Dedifferentiated amniotic fluid mesenchymal stem cell (primary cell): Measurements from ENCODE around the gene ARG2.
"Not testable (repeated sequence)": the region's sequence is repeated elsewhere in the genome, so short reads cannot be mapped to it uniquely, and the experiment has no call there.

Experiments
- DNase-seq: peaks from one replicate; pipeline ENCODE4 v3.0.0-alpha.2; 2016; ENCODE audit errors: extremely low spot score

The ARG2 gene

DNA sequence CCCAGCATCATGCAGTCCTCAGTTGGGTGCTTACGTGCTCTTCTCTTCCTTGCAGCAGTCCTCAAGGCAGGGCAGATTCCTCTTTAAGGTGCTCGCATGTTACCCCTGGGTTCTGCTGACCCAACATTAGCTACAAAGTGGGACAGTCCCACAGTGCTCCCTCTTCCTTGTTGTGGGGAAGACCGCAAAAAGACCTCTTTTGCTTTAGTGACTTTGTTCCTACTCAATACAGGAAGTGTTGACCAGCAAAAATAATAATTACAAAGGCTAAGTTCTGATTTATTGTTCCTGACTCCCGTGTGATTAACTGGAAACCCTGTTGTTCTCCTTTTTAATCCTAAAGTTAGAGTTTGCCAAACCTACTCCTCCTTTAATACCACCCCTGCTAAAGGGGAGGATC is 33.4 kb upstream of the ARG2 start:
- no peak for DNase-seq

GRCh38 chr14:67589204-67589770 is 30.4 kb upstream of the ARG2 start:
- no peak for DNase-seq

GRCh38 chr14:67593650-67594049 is 26.1 kb upstream of the ARG2 start:
- DNase-seq, result not testable (repeated sequence)

GRCh38 chr14:67595392-67595791 is 24.3 kb upstream of the ARG2 start:
- DNase-seq, result no peak

DNA sequence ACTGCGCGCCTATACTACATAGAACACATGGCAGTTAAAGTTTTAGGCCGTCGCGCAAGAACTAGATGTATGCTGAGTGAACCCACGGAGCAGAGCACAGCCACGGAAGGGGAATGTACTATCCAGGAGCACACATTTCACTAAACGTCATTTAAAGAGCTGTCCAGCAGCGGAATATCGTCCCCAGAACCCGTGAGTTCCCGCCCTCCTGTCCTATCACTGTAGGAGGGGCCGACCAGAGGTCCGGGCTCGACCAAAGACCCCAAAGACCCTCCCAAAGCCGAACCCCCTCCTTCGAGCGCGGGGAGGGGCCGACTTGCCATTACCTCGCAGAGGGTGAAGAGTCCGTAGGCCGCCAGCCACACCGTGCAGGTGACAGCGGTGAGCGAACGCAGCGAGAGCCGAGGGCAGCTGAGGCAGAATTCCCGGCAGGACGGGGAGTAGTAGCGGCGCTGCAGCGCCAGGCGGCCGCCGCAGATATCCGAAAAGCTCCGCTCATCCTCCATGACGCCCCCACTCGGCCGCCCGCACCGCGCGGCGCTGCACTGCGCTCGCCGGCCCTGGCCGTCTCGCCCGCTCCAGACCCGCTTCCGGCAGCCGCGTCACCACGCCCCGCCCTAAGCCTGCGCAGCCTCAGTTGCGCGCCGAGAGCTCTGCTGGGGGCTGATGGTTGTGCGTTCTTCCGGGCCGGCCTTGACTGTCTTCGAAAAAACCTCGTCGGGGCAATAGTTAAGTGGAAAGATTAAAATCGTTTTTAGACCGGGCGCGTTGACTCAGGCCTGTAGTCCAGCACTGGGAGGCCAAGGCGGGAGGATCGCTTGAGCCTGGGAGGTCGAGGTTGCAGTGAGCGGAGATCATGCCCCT is 19.8 kb upstream of the ARG2 start, which contains the start of gene PIGH:
TSS of gene PIGH (minus strand) at position 571 of the 864 bp plus-strand sequence. CDS start at position 506, 65 bp downstream.
- DNase-seq, result peak; percentile 78

GRCh38 chr14:67600562-67600974 is 19.2 kb upstream of the ARG2 start:
- not testable (repeated sequence) for DNase-seq

GRCh38 chr14:67602076-67602475 is 17.6 kb upstream of the ARG2 start:
- DNase-seq, result no peak

- no peak for DNase-seq
Observed at GRCh38 chr14:67602995-67603545, 16.6 kb upstream of the ARG2 start.

- no peak for DNase-seq
Observed at GRCh38 chr14:67607646-67608045, 12.1 kb upstream of the ARG2 start.

- DNase-seq, result no peak
Observed at GRCh38 chr14:67609642-67610310, 9.9 kb upstream of the ARG2 start.

DNA sequence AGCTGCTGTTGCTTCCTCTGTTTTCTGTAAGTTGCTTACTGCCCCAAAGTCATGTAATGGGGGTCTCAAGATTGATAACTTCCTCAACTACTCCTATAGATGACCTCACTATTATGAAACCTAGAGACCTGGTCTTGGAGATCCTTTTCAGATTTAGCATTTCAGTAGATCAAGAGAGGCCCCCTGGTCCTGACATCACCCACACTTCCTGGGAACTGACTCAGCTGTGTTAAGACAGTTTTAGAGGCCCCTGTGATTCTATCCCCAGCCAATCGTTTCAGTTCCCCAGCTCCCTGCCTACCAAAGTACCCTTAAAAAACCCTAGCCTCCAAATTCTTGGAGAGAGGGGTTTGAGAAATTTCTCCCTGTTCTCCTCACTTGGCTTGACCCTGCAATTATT is 9.2 kb upstream of the ARG2 start:
- no peak for DNase-seq

DNA sequence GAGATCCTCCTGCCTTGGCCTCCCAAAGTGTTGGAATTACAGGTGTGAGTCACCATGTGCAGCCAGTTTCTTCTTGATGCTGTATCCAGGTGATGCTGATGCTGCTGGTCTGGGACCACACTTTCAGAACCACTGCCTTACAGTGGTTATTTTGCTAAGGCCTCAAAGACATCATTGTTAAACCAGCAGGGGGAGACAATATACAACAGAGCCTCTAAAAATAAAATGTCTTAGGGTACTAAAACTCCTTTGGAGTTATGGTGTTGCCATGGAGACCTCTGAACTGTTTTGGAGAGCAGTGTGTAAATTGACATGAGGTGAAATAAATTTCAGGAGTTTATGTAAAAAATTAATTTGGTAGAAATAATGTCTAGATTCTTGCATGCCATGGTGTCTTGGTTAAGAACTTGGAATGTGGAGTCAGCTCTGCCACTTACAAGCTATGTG is 1.1 kb upstream of the ARG2 start:
- DNase-seq, result peak; percentile 91

DNA sequence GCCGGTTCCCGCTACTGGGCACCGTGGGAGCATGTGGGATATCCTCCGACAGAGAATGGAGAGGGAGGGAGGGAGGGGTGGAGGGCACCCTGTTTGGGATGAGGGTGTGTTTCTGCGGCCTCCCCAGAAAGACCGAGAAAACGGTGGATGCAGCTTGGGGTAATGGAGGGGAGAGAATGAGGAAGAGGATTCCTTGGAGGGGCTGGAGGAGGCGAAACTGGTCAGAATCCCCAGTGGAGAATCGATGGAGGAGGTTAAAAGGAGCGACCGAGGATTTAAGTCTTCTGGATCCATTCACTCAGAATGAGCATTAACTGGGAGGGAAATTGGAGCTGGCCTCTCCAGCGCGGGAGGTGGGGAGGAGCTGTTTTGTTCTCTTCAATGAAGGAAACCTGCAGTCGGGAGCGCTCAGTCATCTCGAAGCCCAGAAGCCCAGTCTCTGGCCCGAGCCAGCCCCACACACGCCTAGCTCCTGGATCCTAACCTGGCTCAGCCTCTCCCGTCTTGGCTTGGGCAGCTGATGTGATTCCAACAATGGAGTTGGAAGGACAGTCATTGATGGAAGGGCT is 581 bp downstream of the ARG2 start:
- no peak for DNase-seq

GRCh38 chr14:67622675-67623074 is 3.0 kb downstream of the ARG2 start:
- DNase-seq, result peak; percentile 54

DNA sequence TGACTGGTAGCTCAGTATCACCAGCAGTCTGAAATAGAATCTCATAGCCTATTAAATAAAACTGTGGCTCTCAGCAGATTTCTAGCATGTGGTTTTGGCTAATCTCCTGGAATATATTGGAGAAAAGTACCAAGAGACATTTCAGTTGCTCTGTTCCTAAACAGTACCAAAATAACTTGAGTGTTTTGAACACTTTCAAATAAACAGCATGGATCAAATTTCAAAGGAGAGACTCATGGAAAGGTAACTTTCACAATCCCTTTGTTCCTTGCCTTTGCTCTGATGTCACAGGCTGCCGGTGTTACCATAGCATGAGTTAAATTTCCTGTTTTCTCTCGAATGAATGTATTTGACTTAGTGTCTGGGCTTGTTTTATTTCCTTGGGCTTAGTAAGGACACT is 3.4 kb downstream of the ARG2 start:
- no peak for DNase-seq

DNA sequence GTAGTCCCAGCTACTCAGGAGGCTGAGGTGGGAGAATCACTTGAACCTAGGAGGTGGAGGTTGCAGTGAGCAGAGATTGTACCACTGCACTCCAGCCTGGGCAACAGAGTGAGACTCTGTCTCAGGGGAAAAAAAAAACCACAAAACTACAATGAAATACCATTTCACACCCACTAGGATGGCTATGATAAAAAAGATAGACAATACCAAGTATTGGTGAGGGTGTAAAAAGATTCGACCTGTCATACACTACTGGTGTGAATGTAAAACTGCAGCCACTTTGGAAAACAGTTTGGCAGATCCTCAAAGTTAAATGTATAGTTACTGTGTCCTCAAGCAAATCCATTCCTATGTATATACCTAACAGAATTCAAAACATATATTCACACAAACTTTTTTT is 6.4 kb downstream of the ARG2 start:
- not testable (repeated sequence) for DNase-seq

DNA sequence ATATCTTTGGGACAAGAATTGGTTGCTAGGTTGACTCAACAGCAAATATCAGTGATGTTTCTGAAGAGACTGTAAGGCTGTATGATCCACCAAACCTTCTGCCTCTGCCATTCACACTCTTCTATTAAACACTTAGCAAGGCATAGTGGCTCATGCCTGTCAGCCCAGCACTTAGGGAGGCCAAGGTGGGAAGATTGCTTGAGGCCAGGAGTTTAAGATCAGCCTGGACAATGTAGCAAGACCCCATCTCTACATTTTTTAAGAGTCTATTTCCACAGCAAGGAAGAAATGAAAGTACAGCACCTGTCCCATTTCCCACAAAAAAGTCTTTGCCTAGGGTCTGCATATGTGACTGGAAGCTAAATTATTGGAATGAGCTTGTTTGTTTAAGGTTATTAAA is 7.8 kb downstream of the ARG2 start:
- DNase-seq, result no peak

DNA sequence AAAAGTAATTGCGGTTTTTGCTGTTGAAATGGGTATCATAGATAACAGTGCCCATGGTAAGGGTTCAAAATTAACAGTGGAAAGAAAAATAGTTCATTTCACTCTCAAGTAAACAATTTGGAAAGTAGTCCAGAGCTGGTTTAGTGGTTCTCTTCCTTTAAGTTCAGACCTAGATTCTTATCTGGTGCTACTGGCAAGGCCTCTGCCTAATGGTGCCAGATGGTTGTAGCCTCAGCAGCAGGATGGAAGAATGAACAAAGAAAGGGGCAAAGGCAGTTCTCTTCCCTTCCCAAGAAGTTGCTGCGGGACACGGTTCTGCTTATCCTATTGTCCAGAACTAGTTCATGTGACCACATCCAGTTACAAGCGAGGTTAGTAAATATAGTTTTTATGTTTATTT is 10.5 kb downstream of the ARG2 start:
- DNase-seq, result no peak

GRCh38 chr14:67630938-67631337 is 11.2 kb downstream of the ARG2 start:
- no peak for DNase-seq

DNA sequence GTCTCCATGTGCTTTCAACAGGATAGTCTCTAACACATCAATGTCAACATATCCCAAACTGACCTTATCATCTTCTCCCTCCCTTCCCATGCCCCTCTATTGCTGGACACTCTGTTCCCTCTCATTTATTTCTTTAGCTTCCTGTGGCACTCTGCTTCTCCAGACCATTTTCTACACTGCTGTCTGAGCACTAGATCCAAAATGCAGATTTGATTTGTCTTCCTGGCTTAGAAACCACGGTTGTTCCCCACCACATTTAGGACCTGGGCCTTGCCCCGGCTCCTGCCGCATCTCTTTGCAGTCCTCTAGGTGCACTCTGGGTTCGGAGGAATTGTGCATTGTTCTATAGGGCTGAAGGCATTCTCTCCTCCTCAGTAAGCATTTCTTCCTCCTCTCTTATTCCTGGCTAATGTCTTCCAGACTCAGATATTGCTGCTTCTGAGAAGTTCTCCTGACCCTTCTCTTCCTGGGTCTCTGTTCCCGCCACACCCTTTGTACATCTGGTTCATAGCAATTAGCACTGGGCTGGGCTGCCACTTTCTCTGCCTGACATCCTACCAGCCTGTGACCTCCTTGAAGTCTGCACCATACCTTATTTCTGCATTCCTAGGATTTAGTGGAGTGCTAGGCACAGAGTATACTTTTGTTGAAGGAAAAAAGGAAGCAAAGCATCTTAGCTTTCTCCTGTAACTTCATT is 13.9 kb downstream of the ARG2 start:
- no peak for DNase-seq

DNA sequence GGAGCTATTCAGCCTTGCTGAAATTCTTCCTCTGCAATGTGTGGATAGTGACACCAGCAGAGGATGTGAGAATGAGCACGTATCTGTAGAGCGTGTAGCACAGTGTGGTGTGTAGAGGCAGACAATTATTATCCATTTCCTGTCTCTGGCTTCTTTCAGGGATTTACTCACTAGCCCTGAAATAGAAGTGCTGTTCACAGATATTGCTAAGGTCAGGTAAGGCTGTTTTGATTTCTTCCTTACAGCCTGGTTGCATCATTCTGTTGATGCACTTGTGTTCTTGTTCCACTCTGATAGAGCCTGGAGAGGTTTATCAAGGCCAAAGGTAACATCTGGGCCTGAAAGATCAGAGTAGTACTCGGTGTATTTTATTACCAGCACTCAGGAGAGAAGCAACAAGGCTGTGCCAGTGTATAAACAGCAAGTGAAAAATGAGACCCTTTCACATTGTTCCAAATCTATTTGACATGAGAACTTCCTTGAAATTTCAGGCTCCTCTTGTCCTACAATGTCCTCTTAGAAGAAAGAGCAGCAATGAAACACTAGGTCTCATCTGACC is 16.7 kb downstream of the ARG2 start:
- DNase-seq, result no peak
